Measurements from ENCODE around the gene FUT6. TPM values are rescaled to one million over a fixed set of nuclear protein-coding genes. Genes with fewer than 3 reads are reported as not detected.

FUT6 gene
- total and polyA plus RNA-seq, 5 experiments from 2014 or later: not detected

DNA sequence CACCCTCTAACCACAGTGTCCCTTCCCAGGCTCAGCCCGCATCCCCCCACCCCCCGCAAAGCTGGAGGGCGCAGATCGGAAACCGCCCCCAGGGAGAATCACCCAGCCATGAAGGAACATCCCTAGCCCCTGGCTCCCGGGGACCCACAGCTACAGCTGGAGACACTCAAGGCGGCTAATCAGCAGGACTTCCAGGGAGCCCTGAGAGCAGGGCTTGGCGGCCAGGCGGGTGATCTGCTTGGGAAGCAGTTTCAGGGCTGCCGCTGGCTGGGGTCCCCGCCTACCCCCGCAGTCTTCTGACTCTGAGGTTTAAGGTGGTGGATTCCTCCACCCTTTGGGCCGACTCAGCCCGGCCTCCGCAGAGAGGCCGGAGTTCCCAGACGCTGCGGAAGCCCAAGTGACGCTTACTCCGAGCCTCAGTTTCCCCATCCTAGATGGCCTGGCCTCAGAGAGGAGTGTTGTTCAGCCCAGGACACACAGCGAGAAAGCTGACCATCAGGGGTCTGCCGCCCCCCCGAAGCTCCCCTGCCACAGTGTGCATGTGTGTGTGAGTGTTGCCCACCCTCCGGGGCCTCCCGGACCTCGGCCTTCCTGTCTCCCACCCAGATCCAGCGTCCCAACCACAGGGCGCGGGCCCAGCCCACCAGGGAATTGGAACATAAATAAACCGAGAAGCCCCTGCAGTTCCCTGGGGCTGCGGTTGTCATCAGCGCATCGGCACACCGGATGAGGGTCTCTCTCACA lies 9.8 kb downstream of the FUT6 start:
- POLR2A ChIA-PET: interaction anchor here (0.6 to 3.2 kb wide), 3 partner anchors 9 to 130 kb away, joined by 4 to 71 read pairs (median 13); partner anchors contain the start of genes FUT6, NDUFA11 and VMAC
- H3K4me3 Mint-ChIP-seq: peak overlapping the region in 9 of 10 donors; percentile 15 to 98 (median 56)
- peak overlapping the region in 7 of 10 donors; percentile 15 to 74 (median 48) for H3K27ac Mint-ChIP-seq
- no peak for DNase-seq
- ATAC-seq: no peak
- no peaks in the 10 kb centered on the region for H3K9me3 Mint-ChIP-seq
- H3K4me1 Mint-ChIP-seq: peaks cover 10 to 22% (median 19%) of the 10 kb centered on the region in 4 donors
- no peaks in the 10 kb centered on the region for H3K36me3 Mint-ChIP-seq
- peaks cover 0 to 2% (median 0%) of the 10 kb centered on the region in 5 donors for H3K27me3 Mint-ChIP-seq

DNA sequence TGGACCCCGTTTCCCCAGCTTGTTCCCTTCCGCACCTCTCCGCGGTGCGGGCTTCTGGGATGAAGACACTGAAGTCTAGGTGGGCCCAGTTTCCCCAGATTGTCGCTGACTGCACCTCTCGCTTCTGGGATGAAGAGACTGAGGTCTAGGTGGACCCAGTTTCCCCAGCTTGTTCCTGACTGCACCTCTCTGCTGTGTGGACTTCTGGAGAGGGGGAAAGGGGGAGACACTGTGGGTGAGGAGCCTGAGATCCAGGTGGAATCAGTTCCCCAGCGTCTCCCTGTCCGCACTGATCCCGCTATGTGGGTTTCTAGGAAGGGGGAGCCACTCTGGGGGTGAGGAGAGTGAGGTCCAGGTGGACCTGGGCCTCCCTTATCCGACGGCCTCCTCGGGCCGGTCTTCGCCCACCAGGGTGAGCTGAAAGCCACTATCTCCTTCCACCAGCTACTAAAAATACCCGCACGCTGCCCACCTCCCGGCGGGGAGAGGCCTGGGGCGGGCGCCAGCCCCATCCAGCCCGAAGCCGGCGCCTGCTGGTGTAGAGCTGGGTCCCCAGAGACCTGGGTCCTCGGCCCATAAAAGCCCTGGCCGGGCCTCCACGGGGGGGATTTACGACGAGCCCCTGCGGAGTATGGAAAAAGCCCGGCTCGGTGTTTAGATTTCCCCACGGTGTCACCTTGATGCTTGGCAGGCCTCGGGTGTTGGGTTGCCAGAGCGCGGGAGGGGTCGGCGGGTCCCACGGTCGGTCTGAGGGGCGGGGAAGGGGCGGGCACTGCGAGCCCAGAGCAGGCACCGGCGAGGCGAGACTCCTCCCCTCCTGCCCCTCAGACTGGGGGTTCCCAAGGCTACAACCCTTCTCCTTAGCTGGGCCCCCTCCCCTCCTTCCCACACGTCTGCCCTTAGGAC lies 10.6 kb downstream of the FUT6 start:
- peaks cover 10 to 22% (median 19%) of the 10 kb centered on the region in 4 donors for H3K4me1 Mint-ChIP-seq

DNA sequence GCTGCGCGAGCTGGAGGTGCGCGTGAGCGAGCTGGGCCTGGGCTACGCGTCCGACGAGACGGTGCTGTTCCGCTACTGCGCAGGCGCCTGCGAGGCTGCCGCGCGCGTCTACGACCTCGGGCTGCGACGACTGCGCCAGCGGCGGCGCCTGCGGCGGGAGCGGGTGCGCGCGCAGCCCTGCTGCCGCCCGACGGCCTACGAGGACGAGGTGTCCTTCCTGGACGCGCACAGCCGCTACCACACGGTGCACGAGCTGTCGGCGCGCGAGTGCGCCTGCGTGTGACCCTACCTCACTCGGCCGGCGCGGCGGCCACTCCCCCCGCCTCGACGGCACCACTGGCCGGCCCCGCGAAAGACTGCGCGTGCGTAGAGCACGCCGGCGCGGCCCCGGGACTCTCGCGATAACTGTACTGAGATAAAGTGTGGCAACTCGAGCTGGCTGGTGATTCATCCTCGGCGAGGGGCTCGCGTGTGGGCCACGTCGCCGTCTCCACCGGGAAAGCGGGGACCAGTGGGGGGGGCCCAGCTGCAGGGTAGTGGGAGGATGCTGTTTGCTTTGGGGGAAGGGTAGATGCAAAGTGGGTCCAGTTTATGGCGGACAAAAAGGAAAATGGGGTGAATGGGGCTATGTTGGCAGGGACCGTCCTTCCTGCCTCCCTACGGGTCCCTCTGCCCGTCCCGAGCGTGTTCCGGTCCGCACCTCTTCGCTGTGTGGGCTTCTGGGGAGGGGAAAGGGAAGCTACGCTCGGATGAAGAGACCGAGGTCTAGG lies 11.4 kb downstream of the FUT6 start:
- DNase-seq: peak; percentile 87 to 97 (median 94)
- H3K36me3 Mint-ChIP-seq: no peaks in the 10 kb centered on the region
- peaks cover 10 to 22% (median 19%) of the 10 kb centered on the region in 4 donors for H3K4me1 Mint-ChIP-seq
- H3K4me3 Mint-ChIP-seq: peak overlapping the region; percentile 93 to 100 (median 97)
- POLR2A ChIA-PET: interaction anchor here (0.5 to 3.2 kb wide), 26 partner anchors 10 to 598 kb away, joined by 3 to 71 read pairs (median 6); partner anchors contain the start of genes CATSPERD, DUS3L, FUT6 and LONP1
- no peaks in the 10 kb centered on the region for H3K27me3 Mint-ChIP-seq
- peak overlapping the region; percentile 94 to 100 (median 98) for H3K27ac Mint-ChIP-seq
- no peaks in the 10 kb centered on the region for H3K9me3 Mint-ChIP-seq
- ATAC-seq: peak; percentile 81 to 84

More for the DNA sequence above, 10.6 kb downstream of the FUT6 start:
- ATAC-seq: no peak
- Mint-ChIP-seq H3K36me3 (no peaks in the 10 kb centered on the region), H3K4me3 (peak overlapping the region; percentile 93 to 100 (median 97)), H3K27ac (peak overlapping the region; percentile 94 to 100 (median 98)), H3K9me3 (no peaks in the 10 kb centered on the region), H3K27me3 (peaks cover 0 to 2% (median 0%) of the 10 kb centered on the region in 5 donors)
- peak in 3 of 10 donors; percentile 23 to 42 (median 36) for DNase-seq
- POLR2A ChIA-PET: interaction anchor here (1.1 to 3.2 kb wide), 17 partner anchors 10 to 206 kb away, joined by 3 to 71 read pairs (median 10); partner anchors contain the start of genes CATSPERD, DUS3L, FUT6 and LONP1

DNA sequence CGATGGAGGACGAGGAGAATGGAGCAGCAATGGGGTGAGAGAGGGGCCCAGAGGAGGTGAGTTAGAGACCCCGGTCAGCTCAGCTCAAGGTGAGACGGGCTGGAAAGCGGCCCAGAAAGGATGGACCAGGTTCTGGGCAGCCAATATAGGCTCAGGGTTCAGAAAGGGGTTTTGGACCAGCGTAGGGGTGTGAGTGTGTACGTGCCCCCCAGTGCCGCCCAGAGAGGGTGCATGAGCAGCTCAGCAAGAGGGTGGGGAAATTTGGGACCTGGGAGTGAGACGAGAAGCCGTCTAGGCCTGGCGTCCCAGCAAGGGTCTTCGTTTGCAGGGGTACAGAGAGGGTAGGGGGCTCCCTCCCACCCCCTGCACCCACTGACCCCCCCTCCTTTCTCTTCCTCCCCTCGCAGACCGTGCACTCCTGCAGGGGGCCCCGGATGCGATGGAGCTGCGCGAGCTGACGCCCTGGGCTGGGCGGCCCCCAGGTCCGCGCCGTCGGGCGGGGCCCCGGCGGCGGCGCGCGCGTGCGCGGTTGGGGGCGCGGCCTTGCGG lies 12.1 kb downstream of the FUT6 start:
- H3K9me3 Mint-ChIP-seq: no peaks in the 10 kb centered on the region
- H3K4me1 Mint-ChIP-seq: peaks cover 10 to 22% (median 19%) of the 10 kb centered on the region in 4 donors
- DNase-seq (no peak), ATAC-seq (no peak)
- H3K27ac Mint-ChIP-seq: peak overlapping the region; percentile 73 to 100 (median 96)
- peak overlapping the region; percentile 71 to 98 (median 90) for H3K4me3 Mint-ChIP-seq
- no peaks in the 10 kb centered on the region for H3K36me3 Mint-ChIP-seq
- POLR2A ChIA-PET: interaction anchor here (0.5 to 3.2 kb wide), 24 partner anchors 11 to 599 kb away, joined by 3 to 71 read pairs (median 6); partner anchors contain the start of genes CATSPERD, DUS3L, FUT6 and LONP1
- no peaks in the 10 kb centered on the region for H3K27me3 Mint-ChIP-seq

DNA sequence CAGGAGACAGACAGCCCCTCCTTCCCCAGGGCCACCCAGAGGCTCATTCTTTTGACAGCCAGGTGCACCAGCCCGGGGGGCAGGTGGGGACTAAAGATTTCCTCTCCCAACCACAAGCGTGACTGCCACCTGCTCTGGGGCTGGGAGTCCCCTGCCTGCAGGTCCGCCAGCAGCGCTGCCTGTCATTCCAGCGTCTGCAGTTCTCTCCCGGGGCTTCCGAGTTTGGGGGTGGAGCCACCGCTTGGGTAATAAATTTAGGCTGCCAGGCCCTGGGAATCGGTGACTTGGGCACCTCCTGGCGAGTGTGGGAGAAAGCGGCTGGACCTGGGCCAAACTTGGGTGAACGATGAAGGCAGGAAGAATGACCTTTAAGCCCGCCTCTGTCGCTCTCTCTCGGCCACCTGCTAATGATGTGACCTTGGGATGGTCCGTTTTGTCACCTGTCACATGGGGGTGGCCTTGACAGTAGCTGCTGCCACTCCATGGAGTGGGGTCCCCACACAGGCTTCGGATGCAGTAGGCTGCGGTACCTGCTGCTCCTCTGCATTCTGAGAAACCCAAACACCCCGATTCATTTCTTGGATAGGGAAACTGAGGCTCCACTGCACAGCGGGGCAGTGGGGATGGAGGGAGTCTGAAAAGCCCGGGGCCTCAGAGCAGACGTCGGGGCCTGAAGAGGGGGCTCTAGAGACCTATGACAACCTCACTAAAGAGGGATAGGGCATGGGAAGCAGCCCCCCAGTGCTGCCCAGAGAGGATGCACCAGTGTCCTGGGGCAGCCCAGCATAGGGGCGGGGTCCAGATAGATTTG lies 12.8 kb downstream of the FUT6 start:
- no peaks in the 10 kb centered on the region for H3K27me3 Mint-ChIP-seq
- H3K9me3 Mint-ChIP-seq: no peaks in the 10 kb centered on the region
- ATAC-seq (peak in 1 of 2 donors; percentile 7), DNase-seq (peak in 7 of 10 donors; percentile 33 to 60 (median 42))
- peak overlapping the region; percentile 71 to 98 (median 90) for H3K4me3 Mint-ChIP-seq
- peaks cover 10 to 22% (median 19%) of the 10 kb centered on the region in 4 donors for H3K4me1 Mint-ChIP-seq
- no peaks in the 10 kb centered on the region for H3K36me3 Mint-ChIP-seq
- POLR2A ChIA-PET: interaction anchor here (0.6 to 3.2 kb wide), 9 partner anchors 20 to 196 kb away, joined by 3 to 71 read pairs (median 8); partner anchors contain the start of genes NDUFA11, NRTN, RANBP3 and RPL36
- H3K27ac Mint-ChIP-seq: peak overlapping the region; percentile 73 to 99 (median 94)

DNA sequence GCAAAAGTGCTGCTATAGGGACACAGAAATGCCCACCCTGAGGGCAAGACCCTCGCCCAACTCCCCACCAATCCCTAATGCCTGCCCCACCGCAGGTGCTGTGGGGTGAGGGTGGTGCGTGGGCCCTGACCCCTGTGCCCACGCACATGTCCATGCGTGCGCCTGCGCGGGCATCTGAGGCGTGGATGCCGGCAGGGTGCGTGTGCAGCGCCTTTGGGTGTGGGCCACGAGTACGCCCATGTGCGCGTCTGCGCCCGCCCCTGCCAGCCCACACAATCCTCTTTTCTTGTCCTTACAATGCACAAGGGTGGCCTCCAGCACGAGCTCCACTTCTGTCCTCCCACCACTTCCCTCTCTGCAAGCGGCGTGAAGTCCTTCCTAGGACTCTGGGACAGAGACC lies 14.3 kb downstream of the FUT6 start:
- POLR2A ChIA-PET: interaction anchor here (1.2 kb wide), 1 partner anchor 21 kb away, joined by 4 read pairs; no protein-coding TSS in a partner anchor
- DNase-seq (no peak), ATAC-seq (no peak)
- Mint-ChIP-seq H3K27me3 (peaks cover 0 to 3% (median 2%) of the 10 kb centered on the region in 5 donors), H3K27ac (peak overlapping the region in 1 of 10 donors; percentile 14), H3K4me1 (peaks cover 13 to 22% (median 18%) of the 10 kb centered on the region in 4 donors), H3K9me3 (no peaks in the 10 kb centered on the region), H3K36me3 (no peaks in the 10 kb centered on the region), H3K4me3 (no peak overlapping the region)

DNA sequence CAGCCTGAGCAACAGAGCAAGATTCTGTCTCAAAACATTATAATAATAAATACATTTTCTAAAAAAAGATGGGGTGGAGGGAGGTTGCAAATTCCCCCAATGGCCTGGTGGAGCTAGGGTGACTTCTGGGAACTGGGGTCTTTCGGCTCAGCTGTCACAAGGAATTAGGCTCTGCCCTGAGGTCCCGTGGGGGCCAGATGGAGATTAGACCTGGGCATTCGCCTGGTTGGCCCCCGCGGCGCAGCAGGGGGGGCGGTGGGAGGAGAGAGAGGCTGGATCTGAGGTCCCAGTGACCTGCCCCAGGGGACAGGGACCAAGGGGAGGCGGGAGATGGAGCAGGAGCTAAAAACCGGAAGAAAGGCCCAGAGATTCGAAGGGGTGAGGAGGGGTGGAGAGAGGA lies 14.8 kb downstream of the FUT6 start:
- no peaks in the 10 kb centered on the region for H3K36me3 Mint-ChIP-seq
- POLR2A ChIA-PET: interaction anchor here (1.2 kb wide), 1 partner anchor 20 kb away, joined by 4 read pairs; no protein-coding TSS in a partner anchor
- no peak for ATAC-seq
- H3K27ac Mint-ChIP-seq: peak overlapping the region in 2 of 10 donors; percentile 59 to 62
- H3K9me3 Mint-ChIP-seq: no peaks in the 10 kb centered on the region
- no peak overlapping the region for H3K4me3 Mint-ChIP-seq
- peaks cover 14 to 22% (median 17%) of the 10 kb centered on the region in 4 donors for H3K4me1 Mint-ChIP-seq
- no peak for DNase-seq
- peaks cover 0 to 3% (median 2%) of the 10 kb centered on the region in 5 donors for H3K27me3 Mint-ChIP-seq

DNA sequence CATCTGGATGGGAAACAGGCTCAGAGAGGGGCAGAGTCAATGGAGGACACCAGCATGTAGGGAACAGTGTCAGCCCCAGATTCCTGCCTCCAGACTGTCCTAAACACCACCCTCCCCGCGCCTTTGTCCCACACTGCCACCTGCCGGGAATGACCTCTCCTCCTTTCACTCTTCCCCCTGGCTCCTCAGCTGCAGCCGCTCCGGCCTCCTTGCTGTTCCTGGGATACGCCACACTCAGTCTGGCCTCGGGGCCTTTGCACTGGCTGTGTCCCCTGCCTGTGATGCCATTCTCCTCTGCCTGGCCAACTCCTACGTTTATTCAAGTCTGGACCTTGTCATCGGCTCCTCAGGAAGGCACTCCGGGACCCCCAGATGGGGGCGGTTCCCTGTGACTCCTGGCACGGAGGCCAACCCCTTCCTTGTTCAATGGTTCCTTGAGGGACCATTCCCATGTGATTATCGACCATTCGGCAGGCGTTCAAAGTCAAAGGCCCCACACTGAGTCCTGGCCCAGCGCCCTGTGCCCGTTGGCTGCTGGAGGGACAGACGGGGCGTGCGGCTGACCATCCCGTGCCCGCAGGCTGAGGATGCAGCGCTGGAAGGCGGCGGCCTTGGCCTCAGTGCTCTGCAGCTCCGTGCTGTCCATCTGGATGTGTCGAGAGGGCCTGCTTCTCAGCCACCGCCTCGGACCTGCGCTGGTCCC lies 15.8 kb downstream of the FUT6 start:
- H3K27me3 Mint-ChIP-seq: peaks cover 0 to 3% (median 2%) of the 10 kb centered on the region in 5 donors
- DNase-seq (no peak), ATAC-seq (no peak)
- peak overlapping the region in 1 of 10 donors; percentile 8 for H3K4me3 Mint-ChIP-seq
- no peaks in the 10 kb centered on the region for H3K36me3 Mint-ChIP-seq
- H3K9me3 Mint-ChIP-seq: no peaks in the 10 kb centered on the region
- peak overlapping the region in 4 of 10 donors; percentile 19 to 71 (median 40) for H3K27ac Mint-ChIP-seq
- POLR2A ChIA-PET: interaction anchor here (1.2 kb wide), 1 partner anchor 19 kb away, joined by 4 read pairs; no protein-coding TSS in a partner anchor
- peaks cover 14 to 21% (median 17%) of the 10 kb centered on the region in 4 donors for H3K4me1 Mint-ChIP-seq

DNA sequence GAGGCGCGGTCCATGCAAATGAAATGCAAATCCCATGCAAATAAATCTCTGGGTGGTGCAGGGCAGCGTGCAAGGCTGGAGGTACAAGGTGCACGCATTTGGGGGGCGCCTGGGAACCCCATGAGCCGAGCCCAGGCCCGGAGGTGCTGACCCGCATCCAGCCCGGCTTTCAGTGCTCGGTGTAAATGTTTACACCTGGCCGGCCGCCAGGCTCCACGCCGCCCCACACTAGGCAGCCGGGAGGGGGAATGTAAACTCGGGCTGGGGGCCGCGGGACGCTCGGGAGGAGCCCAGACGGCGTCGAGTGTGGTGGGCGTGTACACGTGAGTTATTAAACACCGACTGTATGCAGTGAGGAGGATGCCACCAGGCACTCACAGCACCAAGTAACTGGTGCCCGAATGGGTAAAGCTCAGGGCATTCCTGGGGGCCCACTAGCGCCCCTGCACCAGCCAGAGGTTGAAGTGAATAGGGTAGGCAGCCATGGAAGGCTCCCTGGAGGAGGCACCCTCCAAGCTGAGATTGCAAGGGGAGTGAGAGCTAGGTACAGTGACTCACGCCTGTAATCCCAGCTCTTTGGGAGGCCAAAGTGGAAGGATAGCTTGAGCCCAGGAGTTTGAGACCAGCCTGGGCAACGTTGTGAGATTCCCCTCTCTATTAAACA lies 17.2 kb downstream of the FUT6 start:
- peaks cover 6 to 13% (median 11%) of the 10 kb centered on the region in 4 donors for H3K4me1 Mint-ChIP-seq
- H3K36me3 Mint-ChIP-seq: no peaks in the 10 kb centered on the region
- POLR2A ChIA-PET: interaction anchor here (1.5 kb wide), 1 partner anchor 69 kb away, joined by 3 read pairs; no protein-coding TSS in a partner anchor
- H3K4me3 Mint-ChIP-seq: no peak overlapping the region
- peaks cover 0 to 9% (median 4%) of the 10 kb centered on the region in 5 donors for H3K27me3 Mint-ChIP-seq
- no peak for ATAC-seq
- no peaks in the 10 kb centered on the region for H3K9me3 Mint-ChIP-seq
- no peak for DNase-seq
- no peak overlapping the region for H3K27ac Mint-ChIP-seq

Measured in naive thymus-derived CD8-positive, alpha-beta T cell (primary cell).